ENCODE results near the gene ELMO3. TPM values are rescaled to one million over a fixed set of nuclear protein-coding genes. Genes with fewer than 3 reads are reported as not detected.

ELMO3 gene
- total RNA-seq, 4 donors from 2014 or later, result 1.6 to 5.4 TPM; not detected in 2

DNA sequence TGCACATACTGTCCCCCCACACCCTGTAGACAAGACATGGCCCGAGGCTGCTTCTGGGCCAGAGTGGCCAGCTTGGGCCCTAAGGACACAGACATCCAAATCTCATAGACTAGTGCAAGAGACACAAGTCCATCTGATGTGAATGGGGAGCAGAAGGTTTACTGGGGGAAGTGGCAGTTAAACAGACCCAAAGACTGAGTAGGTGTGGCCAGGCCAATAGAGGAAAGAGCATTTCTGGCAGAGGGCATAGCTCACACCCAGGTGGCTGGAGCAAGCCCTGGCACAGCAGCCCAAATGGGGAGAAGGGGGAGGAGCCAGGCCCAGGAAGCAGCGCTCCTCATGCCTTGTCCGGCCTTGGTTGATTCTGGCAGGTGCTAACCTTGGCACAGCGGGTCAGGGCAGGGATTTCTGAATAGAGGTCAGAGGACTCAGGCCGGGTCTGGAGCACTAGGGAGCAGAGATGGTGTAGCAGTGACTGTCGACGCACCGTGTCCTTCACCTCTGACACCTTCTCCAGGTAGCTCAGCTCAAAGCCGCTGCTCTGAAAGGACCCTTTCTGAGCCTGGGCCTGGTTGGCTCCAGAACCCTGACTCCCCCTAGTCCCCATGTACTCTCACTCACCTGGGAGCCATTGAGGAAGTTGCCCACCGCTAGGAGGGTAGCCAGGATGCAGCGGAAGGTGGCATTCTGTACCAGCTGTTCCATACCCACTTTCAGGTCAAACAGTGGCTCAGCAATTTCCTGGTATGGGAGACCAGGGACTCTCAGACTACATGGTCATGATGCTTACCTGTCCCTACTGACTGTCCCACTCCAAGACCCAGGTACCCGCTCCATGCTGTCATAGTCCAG, 32.1 kb downstream of the ELMO3 start:
- no peak for DNase-seq
- Histone ChIP-seq H3K36me3 (no peaks in the 10 kb centered on the region), H3K4me3 (no peak overlapping the region), H3K27ac (no peak overlapping the region), H3K9me3 (no peaks in the 10 kb centered on the region), H3K4me1 (peaks cover 4 to 7% of the 10 kb centered on the region in 2 donors), H3K27me3 (no peaks in the 10 kb centered on the region)
- no peak for TF ChIP-seq POLR2A (IDR thresholded peaks at IDR 0.05)
- TF ChIP-seq, protein P1, sequence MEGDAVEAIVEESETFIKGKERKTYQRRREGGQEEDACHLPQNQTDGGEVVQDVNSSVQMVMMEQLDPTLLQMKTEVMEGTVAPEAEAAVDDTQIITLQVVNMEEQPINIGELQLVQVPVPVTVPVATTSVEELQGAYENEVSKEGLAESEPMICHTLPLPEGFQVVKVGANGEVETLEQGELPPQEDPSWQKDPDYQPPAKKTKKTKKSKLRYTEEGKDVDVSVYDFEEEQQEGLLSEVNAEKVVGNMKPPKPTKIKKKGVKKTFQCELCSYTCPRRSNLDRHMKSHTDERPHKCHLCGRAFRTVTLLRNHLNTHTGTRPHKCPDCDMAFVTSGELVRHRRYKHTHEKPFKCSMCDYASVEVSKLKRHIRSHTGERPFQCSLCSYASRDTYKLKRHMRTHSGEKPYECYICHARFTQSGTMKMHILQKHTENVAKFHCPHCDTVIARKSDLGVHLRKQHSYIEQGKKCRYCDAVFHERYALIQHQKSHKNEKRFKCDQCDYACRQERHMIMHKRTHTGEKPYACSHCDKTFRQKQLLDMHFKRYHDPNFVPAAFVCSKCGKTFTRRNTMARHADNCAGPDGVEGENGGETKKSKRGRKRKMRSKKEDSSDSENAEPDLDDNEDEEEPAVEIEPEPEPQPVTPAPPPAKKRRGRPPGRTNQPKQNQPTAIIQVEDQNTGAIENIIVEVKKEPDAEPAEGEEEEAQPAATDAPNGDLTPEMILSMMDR (IDR thresholded peaks at IDR 0.05), result no peak
- intact Hi-C loops (cut with DNase I; ENCODE audit: low total_unique reads), result no loop called here

DNA sequence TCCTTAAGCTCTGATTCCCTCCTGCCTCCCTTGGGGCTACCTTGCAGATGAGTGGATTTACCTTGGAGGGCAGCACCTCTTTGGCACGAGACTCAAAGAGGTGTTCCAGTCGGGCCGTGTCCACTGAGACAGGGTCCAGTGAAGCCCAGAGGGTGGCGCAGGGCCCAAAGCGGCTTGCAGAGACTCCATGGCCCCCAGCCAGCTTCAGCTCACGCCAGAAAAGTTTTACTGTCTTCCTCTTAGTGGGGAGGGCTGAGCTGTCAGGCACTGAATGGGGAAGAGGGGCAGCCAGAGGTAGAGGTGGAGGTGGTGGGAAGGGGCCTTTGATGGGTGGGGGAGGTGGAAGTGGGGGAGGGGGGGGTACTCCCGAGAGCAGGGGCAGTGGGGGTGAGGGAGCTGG, 34.7 kb downstream of the ELMO3 start:
- no peak overlapping the region for H3K4me3 ChIP-seq
- intact Hi-C loops (cut with DNase I; ENCODE audit: low total_unique reads), result no loop called here
- H3K9me3 ChIP-seq, result no peaks in the 10 kb centered on the region
- TF ChIP-seq POLR2A (IDR thresholded peaks at IDR 0.05), result no peak
- TF ChIP-seq, protein P1 (IDR thresholded peaks at IDR 0.05), result no peak
- H3K36me3 ChIP-seq, result no peaks in the 10 kb centered on the region
- no peak overlapping the region for H3K27ac ChIP-seq
- no peaks in the 10 kb centered on the region for H3K27me3 ChIP-seq
- no peaks in the 10 kb centered on the region for H3K4me1 ChIP-seq
- no peak for DNase-seq

GRCh38 chr16:67234180-67234597, 35.3 kb downstream of the ELMO3 start:
- TF ChIP-seq, protein P1 (IDR thresholded peaks at IDR 0.05), result no peak
- no peak for TF ChIP-seq POLR2A (IDR thresholded peaks at IDR 0.05)
- Histone ChIP-seq H3K4me3 (no peak overlapping the region), H3K4me1 (no peaks in the 10 kb centered on the region), H3K27ac (no peak overlapping the region), H3K27me3 (no peaks in the 10 kb centered on the region), H3K36me3 (no peaks in the 10 kb centered on the region), H3K9me3 (no peaks in the 10 kb centered on the region)
- intact Hi-C loops (cut with DNase I; ENCODE audit: low total_unique reads), result no loop called here
- no peak for DNase-seq

- Histone ChIP-seq H3K27ac (no peak overlapping the region), H3K4me1 (peaks cover 0 to 6% of the 10 kb centered on the region in 2 donors), H3K9me3 (no peaks in the 10 kb centered on the region), H3K4me3 (no peak overlapping the region), H3K27me3 (no peaks in the 10 kb centered on the region), H3K36me3 (no peaks in the 10 kb centered on the region)
- TF ChIP-seq, protein P1 (IDR thresholded peaks at IDR 0.05), result no peak
- no peak for TF ChIP-seq POLR2A (IDR thresholded peaks at IDR 0.05)
- DNase-seq, result no peak
- intact Hi-C loops (cut with DNase I; ENCODE audit: low total_unique reads), result no loop called here
Observed at GRCh38 chr16:67235816-67236562, 37.1 kb downstream of the ELMO3 start.
